GM12878 (cell line): ENCODE data around the gene SOX18. TPM values are rescaled to one million over a fixed set of nuclear protein-coding genes. Genes with fewer than 3 reads are reported as not detected.
A peak's percentile ranks its signal among the peaks of the same experiment; 100 is the strongest.

Experiments used
- CHD2 ChIP-seq: IDR thresholded peaks from 2 replicates; pipeline ENCODE4 v1.6.1; 2011; ENCODE audit warnings: low read depth, low read length, improper control_type of control experiment, borderline replicate concordance
- CREM ChIP-seq: IDR thresholded peaks from 2 replicates; pipeline ENCODE4 v1.6.1; 2014; ENCODE audit warnings: antibody characterized with exemption, low read depth
- HDAC6 ChIP-seq: fragments of 200-600 bp; sonication (generic); IDR thresholded peaks from one replicate; pipeline ENCODE4 v1.8.0; 2017; ENCODE audit warnings: antibody characterized with exemption; ENCODE audit not compliant: unreplicated experiment
- MAX ChIP-seq: IDR thresholded peaks from 2 replicates; pipeline ENCODE4 v1.6.1; 2012; ENCODE audit warnings: low read depth, low read length, improper control_type of control experiment
- MEF2A ChIP-seq: IDR thresholded peaks from 2 replicates; pipeline ENCODE4 v1.6.1; 2011; ENCODE audit warnings: low read depth, mild to moderate bottlenecking, low read length, moderate library complexity; ENCODE audit not compliant: insufficient read depth
- POU2F2 ChIP-seq: IDR thresholded peaks from 3 replicates; pipeline ENCODE4 v1.6.1; 2011; ENCODE audit warnings: low read depth, mild to moderate bottlenecking, low read length, borderline replicate concordance
- RB1 ChIP-seq: fragments of 450-650 bp; formaldehyde crosslinking; IDR thresholded peaks from 2 replicates; pipeline ENCODE4 v1.6.1; 2017; ENCODE audit warnings: mild to moderate bottlenecking, borderline replicate concordance
- RELA ChIP-seq: fragments of 450-650 bp; IDR thresholded peaks from 2 replicates; pipeline ENCODE4 v1.8.0; 2014; ENCODE audit warnings: borderline replicate concordance; ENCODE audit not compliant: partially characterized antibody
- SIN3A ChIP-seq: IDR thresholded peaks from 2 replicates; pipeline ENCODE4 v1.6.1; 2012; ENCODE audit warnings: low read depth, low read length, improper control_type of control experiment
- SIX5 ChIP-seq: IDR thresholded peaks from 2 replicates; pipeline ENCODE4 v1.6.1; 2011; ENCODE audit warnings: mild to moderate bottlenecking, low read depth, low read length, moderate library complexity; ENCODE audit not compliant: severe bottlenecking
- STAT1 ChIP-seq: fragments of 450-650 bp; conservative IDR thresholded peaks from 2 replicates; pipeline ENCODE4 v1.6.1; 2014; ENCODE audit warnings: antibody characterized with exemption, mild to moderate bottlenecking
- TAF1 ChIP-seq: IDR thresholded peaks from 2 replicates; pipeline ENCODE4 v1.6.1; 2011; ENCODE audit warnings: mild to moderate bottlenecking, low read depth, low read length, borderline replicate concordance
- ZNF217 ChIP-seq: fragments of 450-650 bp; IDR thresholded peaks from 2 replicates; pipeline ENCODE4 v1.6.1; 2017; ENCODE audit warnings: antibody characterized with exemption, mild to moderate bottlenecking
- ZZZ3 ChIP-seq: IDR thresholded peaks from 2 replicates; pipeline ENCODE4 v1.6.1; 2011; ENCODE audit warnings: low read depth; ENCODE audit not compliant: control insufficient read depth, insufficient read length
- polyA plus RNA-seq, 11 experiments: library from polyadenylated mRNA; depleted of rRNA in 4 of 11; unstranded in 6 of 11; stranded (reverse) in 5 of 11; fragments of >200 nt; fragmentation: Nextera tagmentation in 4 of 11; fragmentation: Illumina TruSeq in 1 of 11; extraction: Ambion mirVana in 4 of 11; extraction: Trizol in 1 of 11; gene quantifications; 1 replicate in 1 of 11; 2 replicates in 10 of 11; pipeline versions ENCODE4 v1.2.1 to v1.2.3, GENCODE V29; 2011 to 2016; ENCODE audit warnings: inconsistent platforms in 2 of 11, missing spikeins in 2 of 11, low read depth in 1 of 11
- total RNA-seq, 4 experiments: library from RNA; depleted of rRNA in 3 of 4; stranded (reverse); fragments of >200 nt in 3 of 4; fragmentation: Illumina TruSeq in 1 of 4; extraction: Trizol in 1 of 4; gene quantifications; 2 replicates each; pipeline versions ENCODE4 v1.2.1 to v1.2.3, GENCODE V29; 2013 to 2021
- TF ChIP-seq, protein P1 (sequence below): IDR thresholded peaks from 2 replicates; pipeline ENCODE4 v1.6.1; 2011; ENCODE audit warnings: borderline replicate concordance, low read depth, mild to moderate bottlenecking, moderate library complexity, mixed read lengths, low read length; ENCODE audit not compliant: insufficient read depth; ENCODE audit errors: extremely low read length
- TF ChIP-seq, protein P2 (sequence below): fragments of 450-650 bp; IDR thresholded peaks from 2 replicates; pipeline ENCODE4 v1.6.1; 2017; ENCODE audit warnings: mild to moderate bottlenecking

SOX18 gene
- total and polyA plus RNA-seq, 10 of the 15 experiments (the other 5 are each of a cell fraction or from before 2014, with no cell fraction given): 0.05 to 5.6 (median 0.28) TPM; not detected in 3

DNA sequence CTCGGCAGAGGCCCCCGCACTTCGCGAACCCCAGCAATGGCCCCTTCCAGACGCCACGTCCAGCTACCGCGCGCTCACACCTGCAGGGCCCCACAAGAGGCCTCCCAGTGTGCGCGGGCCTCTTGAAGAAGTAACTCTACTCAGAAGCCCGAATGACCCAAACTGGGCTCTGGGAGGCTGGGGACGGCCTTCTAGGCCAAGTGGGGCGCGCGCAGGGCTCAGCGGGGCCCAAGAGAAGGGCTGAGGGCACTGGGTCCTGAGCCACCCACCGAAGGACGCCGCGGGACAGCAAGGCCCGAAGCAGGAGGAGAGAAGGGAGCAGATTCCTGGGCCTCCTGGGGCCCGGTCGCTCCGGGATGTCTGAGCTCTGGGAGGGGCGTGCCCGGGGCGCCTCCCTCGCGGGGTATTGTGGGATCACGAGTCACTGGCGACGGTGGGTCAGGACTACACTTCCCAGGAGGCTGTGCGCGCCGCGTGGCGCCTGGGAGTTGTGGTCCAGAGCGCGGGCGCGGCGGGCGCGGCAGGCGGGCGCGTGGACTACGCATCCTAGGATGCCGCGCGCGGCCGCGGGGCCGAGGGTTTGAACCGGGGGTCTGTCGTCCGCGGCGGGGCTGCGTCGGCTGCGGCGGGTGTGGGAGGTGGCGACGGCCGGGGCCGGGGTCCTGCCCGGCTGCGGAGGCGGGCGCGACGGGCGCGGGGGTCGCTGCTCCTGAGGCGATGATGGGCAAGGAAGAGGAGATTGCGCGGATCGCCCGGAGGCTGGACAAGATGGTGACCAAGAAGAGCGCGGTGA, 13.4 kb upstream of the SOX18 start, which contains the start of gene TCEA2 (continued):
- TF ChIP-seq, protein P1, sequence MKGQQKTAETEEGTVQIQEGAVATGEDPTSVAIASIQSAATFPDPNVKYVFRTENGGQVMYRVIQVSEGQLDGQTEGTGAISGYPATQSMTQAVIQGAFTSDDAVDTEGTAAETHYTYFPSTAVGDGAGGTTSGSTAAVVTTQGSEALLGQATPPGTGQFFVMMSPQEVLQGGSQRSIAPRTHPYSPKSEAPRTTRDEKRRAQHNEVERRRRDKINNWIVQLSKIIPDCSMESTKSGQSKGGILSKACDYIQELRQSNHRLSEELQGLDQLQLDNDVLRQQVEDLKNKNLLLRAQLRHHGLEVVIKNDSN: peak; percentile 33
- TF ChIP-seq, protein P2, sequence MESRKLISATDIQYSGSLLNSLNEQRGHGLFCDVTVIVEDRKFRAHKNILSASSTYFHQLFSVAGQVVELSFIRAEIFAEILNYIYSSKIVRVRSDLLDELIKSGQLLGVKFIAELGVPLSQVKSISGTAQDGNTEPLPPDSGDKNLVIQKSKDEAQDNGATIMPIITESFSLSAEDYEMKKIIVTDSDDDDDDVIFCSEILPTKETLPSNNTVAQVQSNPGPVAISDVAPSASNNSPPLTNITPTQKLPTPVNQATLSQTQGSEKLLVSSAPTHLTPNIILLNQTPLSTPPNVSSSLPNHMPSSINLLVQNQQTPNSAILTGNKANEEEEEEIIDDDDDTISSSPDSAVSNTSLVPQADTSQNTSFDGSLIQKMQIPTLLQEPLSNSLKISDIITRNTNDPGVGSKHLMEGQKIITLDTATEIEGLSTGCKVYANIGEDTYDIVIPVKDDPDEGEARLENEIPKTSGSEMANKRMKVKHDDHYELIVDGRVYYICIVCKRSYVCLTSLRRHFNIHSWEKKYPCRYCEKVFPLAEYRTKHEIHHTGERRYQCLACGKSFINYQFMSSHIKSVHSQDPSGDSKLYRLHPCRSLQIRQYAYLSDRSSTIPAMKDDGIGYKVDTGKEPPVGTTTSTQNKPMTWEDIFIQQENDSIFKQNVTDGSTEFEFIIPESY: no peak
- no peak; the same call in none of the 2 replicates for TF ChIP-seq RB1
- 0 out of 2 replicates have a peak, but pooled peaks have one; percentile 47 for TF ChIP-seq ZNF217
- TF ChIP-seq ZZZ3: no peak
- TF ChIP-seq TAF1: 0 out of 2 replicates have a peak, but pooled peaks have one; percentile 5
- TF ChIP-seq MAX: 0 out of 2 replicates have a peak, but pooled peaks have one; percentile 56
- no peak for TF ChIP-seq HDAC6
- peak; percentile 100 for TF ChIP-seq SIX5
- peak; percentile 91 for TF ChIP-seq RELA
- TF ChIP-seq MEF2A: no peak
- peak; percentile 94 for TF ChIP-seq CREM
- peak; percentile 88 for TF ChIP-seq CHD2
- peak; percentile 56; the same call in 1 of the 2 replicates for TF ChIP-seq SIN3A
- peak; percentile 88; the same call in 1 of the 2 replicates for TF ChIP-seq STAT1
- TF ChIP-seq POU2F2: peak; percentile 39; the same call in 1 of the 3 replicates
